ENCODE results near the gene IQSEC1.

- TF ChIP-seq REST (IDR thresholded peaks at IDR 0.05; ENCODE audit: insufficient read depth in 1 of 2, low read depth in 2 of 2, low read length in 2 of 2) (no peak), SIN3A (IDR thresholded peaks at IDR 0.05; ENCODE audit: borderline replicate concordance, insufficient read depth, low read length) (no peak), POLR2AphosphoS5 (IDR thresholded peaks at IDR 0.05; ENCODE audit: low read depth, low read length) (no peak), TAF1 (IDR thresholded peaks at IDR 0.05; ENCODE audit: borderline replicate concordance, insufficient read depth, low read length) (no peak)
Observed at GRCh38 chr3:12859840-12860239, 213.4 kb downstream of the IQSEC1 start.
